Left ventricle myocardium inferior (tissue), 1 donor: ENCODE data around the gene ALAS1. TPM values are rescaled to one million over a fixed set of nuclear protein-coding genes. Genes with fewer than 3 reads are reported as not detected.
"Not testable (repeated sequence)": the region's sequence is repeated elsewhere in the genome, so short reads cannot be mapped to it uniquely, and the experiment has no call there.

ENCODE experiments used
- DNase-seq: peaks from one replicate; pipeline ENCODE4 v3.0.0-alpha.2; 2020
- H3K27ac ChIP-seq: fragments of 200-600 bp; replicated peaks from 2 replicates; pipeline ENCODE4 v1.8.0; 2021
- H3K27me3 ChIP-seq: fragments of 200-600 bp; 2 replicates; pipeline ENCODE4 v1.8.0; 2021; ENCODE audit warnings: low read depth
- H3K36me3 ChIP-seq: fragments of 200-600 bp; 2 replicates; pipeline ENCODE4 v1.8.0; 2021
- H3K4me1 ChIP-seq: fragments of 200-600 bp; 2 replicates; pipeline ENCODE4 v1.8.0; 2021
- H3K4me3 ChIP-seq: fragments of 200-600 bp; 2 replicates; pipeline ENCODE4 v1.8.0; 2021; ENCODE audit warnings: mild to moderate bottlenecking, moderate library complexity
- H3K9me3 ChIP-seq: fragments of 200-600 bp; replicated peaks from 2 replicates; pipeline ENCODE4 v1.8.0; 2021
- CTCF ChIP-seq: fragments of 200-600 bp; IDR thresholded peaks from 2 replicates; pipeline ENCODE4 v1.8.0; 2021; ENCODE audit warnings: antibody characterized with exemption, mild to moderate bottlenecking, borderline replicate concordance
- intact Hi-C: fragments of 100-400 bp; cut with micrococcal nuclease; formaldehyde crosslinking; loops from one replicate; pipeline ENCODE4 v1.11.0; 2022
- total RNA-seq: library from RNA; stranded (reverse); fragmentation: NEBNext Ultra II Directional; extraction: Animal tissue kit (Norgen Biotek cat#: 25700); gene quantifications from one replicate; pipeline ENCODE4 v1.2.1, GENCODE V29; 2021
- donor health status: DM: no; HTN: yes; CAD: no; lungs with severe emphysema.

ALAS1 gene
- total RNA-seq, 1 donor from 2014 or later: 180 TPM

- Histone ChIP-seq H3K36me3 (no peaks in the 10 kb centered on the region), H3K9me3 (no peaks in the 10 kb centered on the region), H3K4me1 (no peaks in the 10 kb centered on the region), H3K27ac (no peak overlapping the region), H3K27me3 (no peaks in the 10 kb centered on the region), H3K4me3 (no peak overlapping the region)
- DNase-seq: no peak
- no peak for TF ChIP-seq CTCF
- intact Hi-C loops: no loop called here
Observed at GRCh38 chr3:52175416-52176179, 22.4 kb upstream of the ALAS1 start.

GRCh38 chr3:52176180-52176752 is 21.7 kb upstream of the ALAS1 start:
- intact Hi-C loops: no loop called here
- Histone ChIP-seq H3K4me3 (no peak overlapping the region), H3K36me3 (no peaks in the 10 kb centered on the region), H3K4me1 (peaks cover 1% of the 10 kb centered on the region), H3K27me3 (no peaks in the 10 kb centered on the region), H3K27ac (no peak overlapping the region), H3K9me3 (no peaks in the 10 kb centered on the region)
- no peak for DNase-seq
- TF ChIP-seq CTCF: no peak

GRCh38 chr3:52176951-52177700 is 20.8 kb upstream of the ALAS1 start:
- peaks cover 10% of the 10 kb centered on the region for H3K4me1 ChIP-seq
- no peaks in the 10 kb centered on the region for H3K9me3 ChIP-seq
- no peak overlapping the region for H3K27ac ChIP-seq
- H3K4me3 ChIP-seq: no peak overlapping the region
- no peak for TF ChIP-seq CTCF
- intact Hi-C loops: no loop called here
- no peaks in the 10 kb centered on the region for H3K27me3 ChIP-seq
- no peak for DNase-seq
- H3K36me3 ChIP-seq: no peaks in the 10 kb centered on the region

GRCh38 chr3:52177701-52178042 is 20.3 kb upstream of the ALAS1 start:
- intact Hi-C loops: no loop called here
- H3K27me3 ChIP-seq: no peaks in the 10 kb centered on the region
- no peak for TF ChIP-seq CTCF
- H3K4me3 ChIP-seq: no peak overlapping the region
- no peaks in the 10 kb centered on the region for H3K36me3 ChIP-seq
- no peak for DNase-seq
- peaks cover 15% of the 10 kb centered on the region for H3K4me1 ChIP-seq
- no peaks in the 10 kb centered on the region for H3K9me3 ChIP-seq
- H3K27ac ChIP-seq: no peak overlapping the region

GRCh38 chr3:52178126-52178525 is 19.8 kb upstream of the ALAS1 start:
- DNase-seq, H3K9me3 ChIP-seq, intact Hi-C loops, H3K27ac ChIP-seq, H3K27me3 ChIP-seq, H3K4me3 ChIP-seq, H3K36me3 ChIP-seq: not testable (repeated sequence)
- H3K4me1 ChIP-seq: peaks cover 20% of the 10 kb centered on the region

GRCh38 chr3:52178537-52178936 is 19.4 kb upstream of the ALAS1 start:
- no peak for TF ChIP-seq CTCF
- Histone ChIP-seq H3K4me1 (peaks cover 24% of the 10 kb centered on the region), H3K9me3 (no peaks in the 10 kb centered on the region), H3K27ac (no peak overlapping the region), H3K36me3 (no peaks in the 10 kb centered on the region), H3K27me3 (no peaks in the 10 kb centered on the region), H3K4me3 (no peak overlapping the region)
- intact Hi-C loops: no loop called here
- DNase-seq: no peak
